Lower lobe of right lung (tissue), 2 donors: ENCODE data around the gene SMARCB1. TPM values are rescaled to one million over a fixed set of nuclear protein-coding genes. Genes with fewer than 3 reads are reported as not detected.

Source experiments
- ATAC-seq, 2 donors: fragments of 200-7000 bp; cut with Tn5 transposase; one replicate each; pipeline ENCODE4 v1.9.1; 2020 to 2022; ENCODE audit warnings: mild to moderate bottlenecking in 2 of 2, moderate library complexity in 2 of 2
- DNase-seq: peaks from one replicate; pipeline ENCODE4 v3.0.0-alpha.2; 2020
- H3K27ac ChIP-seq: fragments of 200-600 bp; one replicate; pipeline ENCODE4 v1.8.0; 2022
- H3K27me3 ChIP-seq: fragments of 200-600 bp; one replicate; pipeline ENCODE4 v1.8.0; 2022; ENCODE audit warnings: low read depth
- H3K36me3 ChIP-seq: fragments of 200-600 bp; one replicate; pipeline ENCODE4 v1.8.0; 2022; ENCODE audit warnings: mild to moderate bottlenecking
- H3K4me1 ChIP-seq: fragments of 200-600 bp; one replicate; pipeline ENCODE4 v1.8.0; 2022
- H3K4me3 ChIP-seq: fragments of 200-600 bp; one replicate; pipeline ENCODE4 v1.8.0; 2022; ENCODE audit warnings: mild to moderate bottlenecking
- H3K9me3 ChIP-seq: fragments of 200-600 bp; one replicate; pipeline ENCODE4 v1.8.0; 2022
- intact Hi-C: fragments of 100-400 bp; cut with DNase I; formaldehyde crosslinking; loops from one replicate; pipeline ENCODE4 v1.11.0; 2022
- total RNA-seq: library from RNA; stranded (reverse); fragmentation: NEBNext Ultra II Directional; extraction: Animal tissue kit (Norgen Biotek cat#: 25700); gene quantifications from one replicate; pipeline ENCODE4 v1.2.1, GENCODE V29; 2021
- TF ChIP-seq, protein P1 (sequence below): fragments of 200-600 bp; IDR thresholded peaks from one replicate; pipeline ENCODE4 v1.8.0; 2022; ENCODE audit warnings: antibody characterized with exemption, mild to moderate bottlenecking
- donor health status: DM: no; HTN: yes; CAD: no; lungs with severe emphysema.

SMARCB1 gene
- total RNA-seq, 1 donor from 2014 or later, result 61.3 TPM

DNA sequence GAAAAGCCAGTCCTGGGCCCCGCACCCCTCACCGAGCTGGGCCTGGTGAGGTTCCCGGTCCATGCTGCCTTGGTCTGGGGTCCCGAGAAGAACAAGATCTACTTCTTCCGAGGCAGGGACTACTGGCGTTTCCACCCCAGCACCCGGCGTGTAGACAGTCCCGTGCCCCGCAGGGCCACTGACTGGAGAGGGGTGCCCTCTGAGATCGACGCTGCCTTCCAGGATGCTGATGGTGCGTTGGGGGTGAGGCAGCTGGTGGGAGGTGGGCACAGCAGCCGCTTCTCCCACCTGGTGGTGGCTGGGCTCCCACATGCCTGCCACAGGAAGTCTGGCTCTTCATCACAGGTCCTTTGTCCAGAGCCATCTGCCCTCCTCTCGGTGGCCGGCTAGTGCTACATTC lies 4.5 kb upstream of the SMARCB1 start:
- peaks cover 7% of the 10 kb centered on the region for H3K4me1 ChIP-seq
- H3K27ac ChIP-seq, result no peak overlapping the region
- H3K27me3 ChIP-seq, result no peaks in the 10 kb centered on the region
- no peak overlapping the region for H3K4me3 ChIP-seq
- DNase-seq (no peak), ATAC-seq (no peak)
- H3K9me3 ChIP-seq, result no peaks in the 10 kb centered on the region
- H3K36me3 ChIP-seq, result no peaks in the 10 kb centered on the region
- intact Hi-C loops, result no loop called here
- TF ChIP-seq, protein P1, sequence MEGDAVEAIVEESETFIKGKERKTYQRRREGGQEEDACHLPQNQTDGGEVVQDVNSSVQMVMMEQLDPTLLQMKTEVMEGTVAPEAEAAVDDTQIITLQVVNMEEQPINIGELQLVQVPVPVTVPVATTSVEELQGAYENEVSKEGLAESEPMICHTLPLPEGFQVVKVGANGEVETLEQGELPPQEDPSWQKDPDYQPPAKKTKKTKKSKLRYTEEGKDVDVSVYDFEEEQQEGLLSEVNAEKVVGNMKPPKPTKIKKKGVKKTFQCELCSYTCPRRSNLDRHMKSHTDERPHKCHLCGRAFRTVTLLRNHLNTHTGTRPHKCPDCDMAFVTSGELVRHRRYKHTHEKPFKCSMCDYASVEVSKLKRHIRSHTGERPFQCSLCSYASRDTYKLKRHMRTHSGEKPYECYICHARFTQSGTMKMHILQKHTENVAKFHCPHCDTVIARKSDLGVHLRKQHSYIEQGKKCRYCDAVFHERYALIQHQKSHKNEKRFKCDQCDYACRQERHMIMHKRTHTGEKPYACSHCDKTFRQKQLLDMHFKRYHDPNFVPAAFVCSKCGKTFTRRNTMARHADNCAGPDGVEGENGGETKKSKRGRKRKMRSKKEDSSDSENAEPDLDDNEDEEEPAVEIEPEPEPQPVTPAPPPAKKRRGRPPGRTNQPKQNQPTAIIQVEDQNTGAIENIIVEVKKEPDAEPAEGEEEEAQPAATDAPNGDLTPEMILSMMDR, result no peak

DNA sequence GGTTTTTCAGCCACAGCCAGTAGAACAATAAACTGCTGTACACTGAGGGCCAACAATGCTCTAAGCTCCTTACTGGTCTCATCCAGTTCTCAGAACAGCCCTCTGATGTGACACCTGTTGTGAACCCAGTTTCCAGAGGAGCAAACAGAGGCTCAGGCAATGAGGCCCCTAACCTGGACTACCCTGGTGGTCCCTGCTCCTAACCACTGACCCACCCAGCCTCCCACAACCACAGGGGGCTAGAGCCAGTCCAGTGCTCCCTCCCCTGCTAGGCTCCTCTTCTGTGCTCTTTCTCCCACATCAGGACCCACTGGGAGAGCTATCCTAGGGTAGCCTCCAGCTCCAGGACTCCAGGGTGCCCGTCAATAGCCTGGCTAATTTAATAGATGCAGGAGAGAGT lies 4.1 kb upstream of the SMARCB1 start:
- ATAC-seq (no peak), DNase-seq (no peak)
- H3K36me3 ChIP-seq, result no peaks in the 10 kb centered on the region
- TF ChIP-seq, protein P1, result no peak
- H3K4me1 ChIP-seq, result peaks cover 10% of the 10 kb centered on the region
- intact Hi-C loops, result no loop called here
- no peak overlapping the region for H3K4me3 ChIP-seq
- no peaks in the 10 kb centered on the region for H3K27me3 ChIP-seq
- H3K9me3 ChIP-seq, result no peaks in the 10 kb centered on the region
- H3K27ac ChIP-seq, result no peak overlapping the region

DNA sequence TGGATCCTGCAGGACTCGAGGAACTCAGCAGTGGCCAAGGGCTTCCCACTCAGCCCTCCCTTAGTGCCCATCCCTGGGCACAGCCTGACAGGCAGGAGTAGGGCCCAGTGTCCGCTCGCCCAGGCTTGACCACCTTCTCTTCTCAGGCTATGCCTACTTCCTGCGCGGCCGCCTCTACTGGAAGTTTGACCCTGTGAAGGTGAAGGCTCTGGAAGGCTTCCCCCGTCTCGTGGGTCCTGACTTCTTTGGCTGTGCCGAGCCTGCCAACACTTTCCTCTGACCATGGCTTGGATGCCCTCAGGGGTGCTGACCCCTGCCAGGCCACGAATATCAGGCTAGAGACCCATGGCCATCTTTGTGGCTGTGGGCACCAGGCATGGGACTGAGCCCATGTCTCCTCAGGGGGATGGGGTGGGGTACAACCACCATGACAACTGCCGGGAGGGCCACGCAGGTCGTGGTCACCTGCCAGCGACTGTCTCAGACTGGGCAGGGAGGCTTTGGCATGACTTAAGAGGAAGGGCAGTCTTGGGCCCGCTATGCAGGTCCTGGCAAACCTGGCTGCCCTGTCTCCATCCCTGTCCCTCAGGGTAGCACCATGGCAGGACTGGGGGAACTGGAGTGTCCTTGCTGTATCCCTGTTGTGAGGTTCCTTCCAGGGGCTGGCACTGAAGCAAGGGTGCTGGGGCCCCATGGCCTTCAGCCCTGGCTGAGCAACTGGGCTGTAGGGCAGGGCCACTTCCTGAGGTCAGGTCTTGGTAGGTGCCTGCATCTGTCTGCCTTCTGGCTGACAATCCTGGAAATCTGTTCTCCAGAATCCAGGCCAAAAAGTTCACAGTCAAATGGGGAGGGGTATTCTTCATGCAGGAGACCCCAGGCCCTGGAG lies 3.3 kb upstream of the SMARCB1 start:
- Histone ChIP-seq H3K27ac (no peak overlapping the region), H3K4me1 (peaks cover 18% of the 10 kb centered on the region), H3K9me3 (no peaks in the 10 kb centered on the region), H3K27me3 (no peaks in the 10 kb centered on the region), H3K4me3 (no peak overlapping the region), H3K36me3 (no peaks in the 10 kb centered on the region)
- TF ChIP-seq, protein P1, result no peak
- intact Hi-C loops, result no loop called here
- ATAC-seq (no peak), DNase-seq (no peak)

DNA sequence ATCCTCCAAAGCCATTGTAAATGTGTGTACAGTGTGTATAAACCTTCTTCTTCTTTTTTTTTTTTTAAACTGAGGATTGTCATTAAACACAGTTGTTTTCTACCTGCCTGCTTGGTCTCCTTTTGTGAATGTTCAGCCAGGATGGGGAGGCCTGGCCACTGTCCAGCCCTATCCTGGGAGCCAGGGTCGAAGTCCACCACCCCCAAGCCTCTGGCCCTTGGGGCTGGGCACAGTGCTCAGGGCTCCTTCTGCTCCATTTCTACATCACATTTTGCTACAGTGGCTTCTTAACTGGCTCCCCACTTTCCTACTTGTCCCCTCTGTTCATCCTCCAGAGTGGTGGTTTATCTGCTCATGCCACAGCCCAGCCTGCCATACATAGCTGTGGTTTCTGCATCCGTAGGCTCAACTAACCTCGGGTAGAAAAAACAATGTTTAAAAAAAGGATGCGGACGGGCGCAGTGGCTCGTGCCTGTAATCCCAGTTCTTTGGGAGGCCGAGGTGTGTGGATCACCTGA lies 2.5 kb upstream of the SMARCB1 start:
- Histone ChIP-seq H3K27ac (no peak overlapping the region), H3K4me3 (no peak overlapping the region), H3K9me3 (no peaks in the 10 kb centered on the region), H3K36me3 (peaks cover 1% of the 10 kb centered on the region), H3K4me1 (peaks cover 26% of the 10 kb centered on the region), H3K27me3 (no peaks in the 10 kb centered on the region)
- ATAC-seq (no peak), DNase-seq (no peak)
- TF ChIP-seq, protein P1, result no peak
- intact Hi-C loops, result no loop called here

DNA sequence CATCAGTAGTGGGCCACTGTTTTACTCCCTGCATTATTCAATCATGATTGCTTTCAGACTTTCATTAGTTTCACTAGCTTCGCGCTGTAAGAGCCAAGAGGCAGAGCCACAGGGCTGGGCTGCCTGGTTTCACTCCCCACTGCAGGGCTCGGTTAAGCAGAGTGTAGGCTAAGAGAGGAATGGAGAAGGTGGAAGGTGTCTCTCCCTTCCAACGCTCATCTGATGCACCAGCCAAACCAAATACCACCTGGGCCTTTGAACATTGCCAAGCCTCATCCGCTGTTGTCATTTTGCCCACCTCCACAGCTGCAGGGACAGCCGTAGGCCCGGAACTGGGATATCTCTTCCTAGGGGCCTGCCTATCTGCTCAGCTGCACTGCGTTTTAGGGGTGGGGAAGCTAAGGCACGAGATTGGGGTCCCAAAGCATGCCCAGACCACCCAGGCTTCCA lies 480 bp upstream of the SMARCB1 start:
- Histone ChIP-seq H3K9me3 (no peaks in the 10 kb centered on the region), H3K4me1 (peaks cover 34% of the 10 kb centered on the region), H3K36me3 (peaks cover 10% of the 10 kb centered on the region), H3K27me3 (no peaks in the 10 kb centered on the region), H3K27ac (peak overlapping the region; percentile 99), H3K4me3 (peak overlapping the region; percentile 78)
- DNase-seq, result no peak
- TF ChIP-seq, protein P1, result no peak
- intact Hi-C loops, result no loop called here
- no peak for ATAC-seq
